Testis (tissue), 2 donors: ENCODE results near the gene DDX18.

Experiments
- POLR2A ChIP-seq: fragments of 450-650 bp; IDR thresholded peaks from one replicate; pipeline ENCODE4 v1.6.1; 2017; ENCODE audit warnings: antibody characterized with exemption, mild to moderate bottlenecking, moderate library complexity
- TF ChIP-seq, protein P1 (sequence below), 3 experiments: fragments of 450-650 bp in 2 of 3; fragments of 200-600 bp in 1 of 3; sonication (generic) in 1 of 3; IDR thresholded peaks; one replicate each; pipeline ENCODE4 v1.5.1; 2016 to 2019; ENCODE audit warnings: antibody characterized with exemption in 3 of 3, mild to moderate bottlenecking in 2 of 3, moderate library complexity in 1 of 3

DNA sequence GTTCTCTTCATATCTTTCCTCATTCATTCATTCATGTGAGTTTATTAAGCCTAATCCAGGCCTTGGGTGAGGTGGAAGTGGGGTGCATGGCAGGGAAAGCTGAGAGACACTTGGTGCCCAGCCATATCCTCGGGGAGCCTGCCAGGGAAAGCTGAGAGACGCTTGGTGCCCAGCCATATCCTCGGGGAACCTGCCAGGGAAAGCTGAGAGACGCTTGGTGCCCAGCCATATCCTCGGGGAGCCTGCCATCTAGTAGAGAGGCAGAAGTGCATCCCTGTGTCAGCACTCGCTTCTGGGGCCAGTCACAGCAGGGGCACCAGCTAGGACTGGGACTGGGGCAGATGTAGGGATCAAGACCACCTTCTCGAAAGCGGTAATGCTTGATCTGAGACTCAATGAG is 39.4 kb downstream of the DDX18 start:
- TF ChIP-seq, protein P1, sequence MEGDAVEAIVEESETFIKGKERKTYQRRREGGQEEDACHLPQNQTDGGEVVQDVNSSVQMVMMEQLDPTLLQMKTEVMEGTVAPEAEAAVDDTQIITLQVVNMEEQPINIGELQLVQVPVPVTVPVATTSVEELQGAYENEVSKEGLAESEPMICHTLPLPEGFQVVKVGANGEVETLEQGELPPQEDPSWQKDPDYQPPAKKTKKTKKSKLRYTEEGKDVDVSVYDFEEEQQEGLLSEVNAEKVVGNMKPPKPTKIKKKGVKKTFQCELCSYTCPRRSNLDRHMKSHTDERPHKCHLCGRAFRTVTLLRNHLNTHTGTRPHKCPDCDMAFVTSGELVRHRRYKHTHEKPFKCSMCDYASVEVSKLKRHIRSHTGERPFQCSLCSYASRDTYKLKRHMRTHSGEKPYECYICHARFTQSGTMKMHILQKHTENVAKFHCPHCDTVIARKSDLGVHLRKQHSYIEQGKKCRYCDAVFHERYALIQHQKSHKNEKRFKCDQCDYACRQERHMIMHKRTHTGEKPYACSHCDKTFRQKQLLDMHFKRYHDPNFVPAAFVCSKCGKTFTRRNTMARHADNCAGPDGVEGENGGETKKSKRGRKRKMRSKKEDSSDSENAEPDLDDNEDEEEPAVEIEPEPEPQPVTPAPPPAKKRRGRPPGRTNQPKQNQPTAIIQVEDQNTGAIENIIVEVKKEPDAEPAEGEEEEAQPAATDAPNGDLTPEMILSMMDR (IDR thresholded peaks at IDR 0.05) = no peak
- no peak for TF ChIP-seq POLR2A
